ENCODE results near the gene SDK1.

Gene SDK1

GRCh38 chr7:3616306-3616705, 315.3 kb downstream of the SDK1 start:
- no peak overlapping the region for H3K27ac ChIP-seq
- TF ChIP-seq CTCF (conservative IDR thresholded peaks at IDR 0.05) = no peak
- TF ChIP-seq ZFX (IDR thresholded peaks at IDR 0.05) = no peak

- H3K27ac ChIP-seq = no peak overlapping the region
- TF ChIP-seq ZFX (IDR thresholded peaks at IDR 0.05) = no peak
- TF ChIP-seq CTCF (conservative IDR thresholded peaks at IDR 0.05) = no peak
Observed at GRCh38 chr7:3630081-3630480, 329.0 kb downstream of the SDK1 start.

- no peak for TF ChIP-seq ZFX (IDR thresholded peaks at IDR 0.05)
- no peak overlapping the region for H3K27ac ChIP-seq
Observed at GRCh38 chr7:3634396-3634795, 333.3 kb downstream of the SDK1 start.

- TF ChIP-seq ZFX (IDR thresholded peaks at IDR 0.05) = no peak
- TF ChIP-seq CTCF (conservative IDR thresholded peaks at IDR 0.05) = no peak
- no peak overlapping the region for H3K27ac ChIP-seq
Observed at GRCh38 chr7:3636131-3636860, 335.2 kb downstream of the SDK1 start.

- no peak for TF ChIP-seq ZFX (IDR thresholded peaks at IDR 0.05)
- TF ChIP-seq CTCF (conservative IDR thresholded peaks at IDR 0.05) = no peak
- H3K27ac ChIP-seq = no peak overlapping the region
Observed at GRCh38 chr7:3639253-3639652, 338.2 kb downstream of the SDK1 start.

GRCh38 chr7:3641582-3641981, 340.5 kb downstream of the SDK1 start:
- no peak overlapping the region for H3K27ac ChIP-seq
- TF ChIP-seq CTCF (conservative IDR thresholded peaks at IDR 0.05) (no peak), ZFX (IDR thresholded peaks at IDR 0.05) (no peak)

- H3K27ac ChIP-seq = no peak overlapping the region
- no peak for TF ChIP-seq CTCF (conservative IDR thresholded peaks at IDR 0.05)
- TF ChIP-seq ZFX (IDR thresholded peaks at IDR 0.05) = no peak
Observed at GRCh38 chr7:3643091-3643490, 342.0 kb downstream of the SDK1 start.

- H3K27ac ChIP-seq = no peak overlapping the region
- TF ChIP-seq CTCF (conservative IDR thresholded peaks at IDR 0.05) = no peak
- no peak for TF ChIP-seq ZFX (IDR thresholded peaks at IDR 0.05)
Observed at GRCh38 chr7:3648276-3648675, 347.2 kb downstream of the SDK1 start.
